Measurements from ENCODE around the gene TENM4.

TENM4 gene

GRCh38 chr11:79296141-79296540 is 144.7 kb downstream of the TENM4 start:
- DNase-seq (ENCODE audit: extremely low spot score), result no peak
- ChIA-PET POLR2A (interaction anchor here (0.6 kb wide), 1 partner anchor 20 kb away, joined by 4 read pairs; no protein-coding TSS in a partner anchor), CTCF (no interaction called here)
- TF ChIP-seq, protein P1, sequence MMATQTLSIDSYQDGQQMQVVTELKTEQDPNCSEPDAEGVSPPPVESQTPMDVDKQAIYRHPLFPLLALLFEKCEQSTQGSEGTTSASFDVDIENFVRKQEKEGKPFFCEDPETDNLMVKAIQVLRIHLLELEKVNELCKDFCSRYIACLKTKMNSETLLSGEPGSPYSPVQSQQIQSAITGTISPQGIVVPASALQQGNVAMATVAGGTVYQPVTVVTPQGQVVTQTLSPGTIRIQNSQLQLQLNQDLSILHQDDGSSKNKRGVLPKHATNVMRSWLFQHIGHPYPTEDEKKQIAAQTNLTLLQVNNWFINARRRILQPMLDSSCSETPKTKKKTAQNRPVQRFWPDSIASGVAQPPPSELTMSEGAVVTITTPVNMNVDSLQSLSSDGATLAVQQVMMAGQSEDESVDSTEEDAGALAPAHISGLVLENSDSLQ (IDR thresholded peaks at IDR 0.05), result no peak
- TF ChIP-seq FOXM1 (IDR thresholded peaks at IDR 0.05; ENCODE audit: borderline replicate concordance), result no peak

DNA sequence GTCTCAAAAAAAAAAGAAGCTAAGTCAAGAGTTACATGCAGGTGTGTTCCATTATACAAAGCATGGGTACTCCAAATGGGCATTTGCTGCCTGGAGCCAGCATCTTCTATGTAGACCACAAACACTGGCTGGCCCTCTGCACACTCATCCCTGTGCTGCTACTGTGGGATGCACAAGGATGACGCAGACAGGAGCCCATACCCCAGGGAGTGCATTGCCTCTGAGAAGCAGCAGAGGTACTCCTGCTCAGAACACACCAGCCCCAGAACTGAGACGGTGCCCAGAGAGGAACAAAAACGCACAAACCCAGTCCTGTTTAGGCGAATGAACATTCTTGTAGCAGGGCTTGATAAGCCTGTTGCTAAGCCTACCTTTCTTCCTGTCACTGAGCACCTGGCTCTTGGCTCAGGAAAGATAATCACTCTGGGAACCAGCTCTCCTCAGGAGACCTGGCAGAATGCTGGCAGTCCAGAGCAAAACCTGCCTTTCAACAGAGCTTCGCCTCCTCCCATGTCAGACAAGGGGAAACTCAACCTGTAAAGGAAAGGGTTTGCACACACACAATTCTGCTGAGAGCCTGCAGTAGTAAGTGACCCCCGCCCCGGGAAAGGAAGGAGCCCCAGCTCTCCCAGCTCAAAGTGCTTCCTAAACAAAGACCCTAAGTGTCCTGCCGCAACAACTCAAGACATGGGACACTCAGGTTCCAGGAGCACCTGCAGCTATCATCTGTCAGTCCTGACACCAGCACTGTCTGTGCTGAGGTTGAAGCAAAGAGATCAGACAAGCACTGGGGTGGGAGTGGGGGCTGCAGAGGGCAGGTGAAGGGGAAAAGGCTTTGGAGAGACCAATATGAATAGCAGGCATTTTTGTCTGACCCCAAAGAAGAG is 145.7 kb downstream of the TENM4 start:
- no peak for DNase-seq (ENCODE audit: extremely low spot score)
- TF ChIP-seq, protein P1 (IDR thresholded peaks at IDR 0.05), result no peak
- TF ChIP-seq TARDBP (IDR thresholded peaks at IDR 0.05) (no peak), ELF4 (IDR thresholded peaks at IDR 0.05) (no peak), SP1 (IDR thresholded peaks at IDR 0.05) (no peak), BHLHE40 (IDR thresholded peaks at IDR 0.05; ENCODE audit: borderline replicate concordance) (no peak), ZNF384 (IDR thresholded peaks at IDR 0.05) (no peak), NFRKB (IDR thresholded peaks at IDR 0.05) (no peak), ARNT (IDR thresholded peaks at IDR 0.05) (no peak), HDGF (IDR thresholded peaks at IDR 0.05; ENCODE audit: borderline replicate concordance) (no peak), SUZ12 (IDR thresholded peaks at IDR 0.05) (no peak), FOXM1 (IDR thresholded peaks at IDR 0.05; ENCODE audit: borderline replicate concordance) (no peak), L3MBTL2 (conservative IDR thresholded peaks at IDR 0.05) (no peak), FOXA1 (IDR thresholded peaks at IDR 0.05) (no peak), LEF1 (IDR thresholded peaks at IDR 0.05; ENCODE audit: borderline replicate concordance) (no peak), FOXK2 (IDR thresholded peaks at IDR 0.05) (no peak), CTBP1 (IDR thresholded peaks at IDR 0.05; ENCODE audit: borderline replicate concordance) (no peak)
- POLR2A ChIA-PET, result no interaction called here
- CTCF ChIA-PET, result no interaction called here

DNA sequence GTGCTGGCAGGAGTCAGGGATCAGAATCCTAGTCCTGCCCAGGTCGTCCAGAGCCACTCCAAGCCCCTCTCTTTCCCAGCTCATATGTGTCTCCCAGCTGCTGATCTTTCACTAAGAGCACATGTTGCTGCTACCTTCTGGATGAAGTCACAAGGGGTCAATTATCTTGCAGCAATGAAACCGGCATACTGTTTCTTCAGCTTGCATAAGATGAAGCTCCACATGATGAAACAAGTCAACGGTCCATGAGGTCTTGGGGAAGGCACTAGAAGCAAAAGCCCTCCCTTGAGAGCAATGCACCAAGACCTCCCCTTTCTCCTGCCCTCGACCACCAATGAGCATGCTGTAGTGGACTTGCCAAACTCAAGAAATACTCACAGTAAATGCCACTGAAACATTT is 148.9 kb downstream of the TENM4 start:
- CTCF ChIA-PET, result no interaction called here
- TF ChIP-seq SP1 (IDR thresholded peaks at IDR 0.05) (no peak), LEF1 (IDR thresholded peaks at IDR 0.05; ENCODE audit: borderline replicate concordance) (no peak), L3MBTL2 (conservative IDR thresholded peaks at IDR 0.05) (no peak), FOXM1 (IDR thresholded peaks at IDR 0.05; ENCODE audit: borderline replicate concordance) (no peak), FOXA1 (IDR thresholded peaks at IDR 0.05) (no peak), ARNT (IDR thresholded peaks at IDR 0.05) (no peak), ELF4 (IDR thresholded peaks at IDR 0.05) (no peak), SUZ12 (IDR thresholded peaks at IDR 0.05) (no peak), ZNF384 (IDR thresholded peaks at IDR 0.05) (no peak), HDGF (IDR thresholded peaks at IDR 0.05; ENCODE audit: borderline replicate concordance) (no peak), FOXK2 (IDR thresholded peaks at IDR 0.05) (no peak), NFRKB (IDR thresholded peaks at IDR 0.05) (no peak), CTBP1 (IDR thresholded peaks at IDR 0.05; ENCODE audit: borderline replicate concordance) (no peak), BHLHE40 (IDR thresholded peaks at IDR 0.05; ENCODE audit: borderline replicate concordance) (no peak), TARDBP (IDR thresholded peaks at IDR 0.05) (no peak)
- TF ChIP-seq, protein P1 (IDR thresholded peaks at IDR 0.05), result no peak
- DNase-seq (ENCODE audit: extremely low spot score), result no peak
- POLR2A ChIA-PET, result no interaction called here

DNA sequence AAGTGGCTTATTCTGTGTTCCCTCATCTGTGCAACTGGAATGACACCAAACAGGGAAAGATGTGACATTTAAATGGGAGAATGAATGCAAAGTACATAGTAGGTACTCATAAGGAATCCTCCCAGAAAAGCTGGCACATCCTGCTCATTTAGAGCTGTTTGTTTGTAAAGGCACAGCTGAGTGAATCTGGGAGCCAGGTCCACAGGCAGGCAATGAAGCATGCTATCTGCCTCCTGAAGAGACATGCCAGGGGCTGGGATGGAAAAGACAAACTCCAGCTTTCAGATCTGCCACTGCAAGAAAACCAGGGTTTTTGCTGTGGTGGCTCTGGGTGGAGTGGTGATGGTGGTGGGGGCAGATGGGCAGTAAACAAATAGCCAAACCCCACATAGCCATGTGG is 150.1 kb downstream of the TENM4 start:
- POLR2A ChIA-PET, result no interaction called here
- CTCF ChIA-PET, result no interaction called here
- no peak for DNase-seq (ENCODE audit: extremely low spot score)
- TF ChIP-seq FOXM1 (IDR thresholded peaks at IDR 0.05; ENCODE audit: borderline replicate concordance) (no peak), TARDBP (IDR thresholded peaks at IDR 0.05) (no peak), CTBP1 (IDR thresholded peaks at IDR 0.05; ENCODE audit: borderline replicate concordance) (no peak), SP1 (IDR thresholded peaks at IDR 0.05) (no peak), BHLHE40 (IDR thresholded peaks at IDR 0.05; ENCODE audit: borderline replicate concordance) (no peak), SUZ12 (IDR thresholded peaks at IDR 0.05) (no peak), FOXK2 (IDR thresholded peaks at IDR 0.05) (no peak), LEF1 (IDR thresholded peaks at IDR 0.05; ENCODE audit: borderline replicate concordance) (no peak), ARNT (IDR thresholded peaks at IDR 0.05) (no peak), NFRKB (IDR thresholded peaks at IDR 0.05) (no peak), L3MBTL2 (conservative IDR thresholded peaks at IDR 0.05) (no peak), ZNF384 (IDR thresholded peaks at IDR 0.05) (no peak), ELF4 (IDR thresholded peaks at IDR 0.05) (no peak), HDGF (IDR thresholded peaks at IDR 0.05; ENCODE audit: borderline replicate concordance) (no peak), FOXA1 (IDR thresholded peaks at IDR 0.05) (no peak)
- TF ChIP-seq, protein P1 (IDR thresholded peaks at IDR 0.05), result no peak

GRCh38 chr11:79287952-79288351 is 152.9 kb downstream of the TENM4 start:
- POLR2A ChIA-PET, result no interaction called here
- TF ChIP-seq SUZ12 (IDR thresholded peaks at IDR 0.05) (no peak), L3MBTL2 (conservative IDR thresholded peaks at IDR 0.05) (no peak), BHLHE40 (IDR thresholded peaks at IDR 0.05; ENCODE audit: borderline replicate concordance) (no peak), ARNT (IDR thresholded peaks at IDR 0.05) (no peak), FOXA1 (IDR thresholded peaks at IDR 0.05) (no peak), NFRKB (IDR thresholded peaks at IDR 0.05) (no peak), ZNF384 (IDR thresholded peaks at IDR 0.05) (no peak), FOXM1 (IDR thresholded peaks at IDR 0.05; ENCODE audit: borderline replicate concordance) (no peak)
- CTCF ChIA-PET, result no interaction called here
- no peak for DNase-seq (ENCODE audit: extremely low spot score)

All from HEK293T (cell line).